ENCODE results near the gene RASGRF1.
"Not testable (repeated sequence)": the region's sequence is repeated elsewhere in the genome, so short reads cannot be mapped to it uniquely, and the experiment has no call there.

Gene RASGRF1, protein sequence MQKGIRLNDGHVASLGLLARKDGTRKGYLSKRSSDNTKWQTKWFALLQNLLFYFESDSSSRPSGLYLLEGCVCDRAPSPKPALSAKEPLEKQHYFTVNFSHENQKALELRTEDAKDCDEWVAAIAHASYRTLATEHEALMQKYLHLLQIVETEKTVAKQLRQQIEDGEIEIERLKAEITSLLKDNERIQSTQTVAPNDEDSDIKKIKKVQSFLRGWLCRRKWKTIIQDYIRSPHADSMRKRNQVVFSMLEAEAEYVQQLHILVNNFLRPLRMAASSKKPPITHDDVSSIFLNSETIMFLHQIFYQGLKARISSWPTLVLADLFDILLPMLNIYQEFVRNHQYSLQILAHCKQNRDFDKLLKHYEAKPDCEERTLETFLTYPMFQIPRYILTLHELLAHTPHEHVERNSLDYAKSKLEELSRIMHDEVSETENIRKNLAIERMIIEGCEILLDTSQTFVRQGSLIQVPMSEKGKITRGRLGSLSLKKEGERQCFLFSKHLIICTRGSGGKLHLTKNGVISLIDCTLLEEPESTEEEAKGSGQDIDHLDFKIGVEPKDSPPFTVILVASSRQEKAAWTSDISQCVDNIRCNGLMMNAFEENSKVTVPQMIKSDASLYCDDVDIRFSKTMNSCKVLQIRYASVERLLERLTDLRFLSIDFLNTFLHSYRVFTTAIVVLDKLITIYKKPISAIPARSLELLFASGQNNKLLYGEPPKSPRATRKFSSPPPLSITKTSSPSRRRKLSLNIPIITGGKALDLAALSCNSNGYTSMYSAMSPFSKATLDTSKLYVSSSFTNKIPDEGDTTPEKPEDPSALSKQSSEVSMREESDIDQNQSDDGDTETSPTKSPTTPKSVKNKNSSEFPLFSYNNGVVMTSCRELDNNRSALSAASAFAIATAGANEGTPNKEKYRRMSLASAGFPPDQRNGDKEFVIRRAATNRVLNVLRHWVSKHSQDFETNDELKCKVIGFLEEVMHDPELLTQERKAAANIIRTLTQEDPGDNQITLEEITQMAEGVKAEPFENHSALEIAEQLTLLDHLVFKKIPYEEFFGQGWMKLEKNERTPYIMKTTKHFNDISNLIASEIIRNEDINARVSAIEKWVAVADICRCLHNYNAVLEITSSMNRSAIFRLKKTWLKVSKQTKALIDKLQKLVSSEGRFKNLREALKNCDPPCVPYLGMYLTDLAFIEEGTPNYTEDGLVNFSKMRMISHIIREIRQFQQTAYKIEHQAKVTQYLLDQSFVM (N-terminal part only)

DNA sequence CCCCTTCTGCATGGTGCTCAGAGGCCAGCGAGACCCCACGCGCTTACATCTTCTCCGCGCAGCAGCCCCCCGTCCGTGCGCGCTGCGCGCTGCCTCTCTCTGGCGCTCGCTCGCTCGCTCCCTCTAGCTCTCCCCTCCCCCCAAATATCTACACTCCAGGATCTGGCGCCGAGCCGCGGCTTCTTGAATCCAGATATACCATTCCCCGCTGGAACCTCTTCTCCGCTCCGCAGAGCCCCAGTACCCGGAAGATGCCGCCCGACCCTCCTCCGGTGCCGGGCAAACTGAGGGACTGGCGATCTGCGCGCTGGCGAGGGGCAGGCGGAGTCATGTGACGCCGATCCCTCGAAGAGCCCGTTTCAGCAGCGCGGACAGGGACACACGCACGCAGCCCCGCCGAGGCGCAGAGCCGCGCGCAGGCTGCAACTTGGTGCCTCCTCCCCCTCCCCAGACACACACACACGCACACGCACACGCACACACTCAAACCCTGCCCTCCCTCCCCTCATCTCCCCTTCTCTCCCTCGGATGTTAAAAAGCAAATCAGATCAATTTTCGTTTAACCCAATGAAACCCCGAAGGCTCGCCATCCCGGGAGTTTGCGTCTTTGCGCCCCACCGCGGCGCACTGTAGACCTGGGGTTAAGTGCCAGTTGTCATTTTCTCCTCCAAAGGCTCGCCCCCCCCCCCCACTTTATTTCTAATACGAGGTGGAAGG lies at the start of gene RASGRF1:
Gene RASGRF1, minus strand, starts transcription at position 294 of the 717 bp plus-strand sequence. Its CDS starts 282 bp downstream, at position 12.
- peak; percentile 13 for DNase-seq

GRCh38 chr15:79136434-79137046 lies 46.0 kb upstream of the RASGRF1 start:
- DNase-seq = no peak

DNA sequence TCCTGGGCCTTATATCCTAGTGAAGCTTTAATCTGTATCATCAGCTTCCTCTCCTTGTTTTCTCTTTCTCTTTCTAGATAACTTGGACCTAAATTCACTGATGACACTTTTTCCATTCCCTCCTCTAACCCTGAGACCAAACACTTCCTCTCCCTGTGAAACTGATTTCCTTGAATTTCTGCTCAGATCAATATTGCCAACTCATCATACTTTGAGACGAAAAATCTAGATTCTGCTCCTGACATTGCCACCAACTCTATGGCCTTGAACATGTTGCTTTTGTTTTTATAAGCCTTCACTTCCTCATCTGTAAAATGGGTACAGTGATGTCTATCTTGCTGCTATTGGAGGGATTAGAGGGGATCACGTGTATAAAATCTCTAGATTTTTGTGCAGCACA lies 42.7 kb upstream of the RASGRF1 start:
- no peak for DNase-seq

- no peak for DNase-seq
These were observed 42.2 kb upstream of the RASGRF1 start for GRCh38 chr15:79132770-79133169.

DNA sequence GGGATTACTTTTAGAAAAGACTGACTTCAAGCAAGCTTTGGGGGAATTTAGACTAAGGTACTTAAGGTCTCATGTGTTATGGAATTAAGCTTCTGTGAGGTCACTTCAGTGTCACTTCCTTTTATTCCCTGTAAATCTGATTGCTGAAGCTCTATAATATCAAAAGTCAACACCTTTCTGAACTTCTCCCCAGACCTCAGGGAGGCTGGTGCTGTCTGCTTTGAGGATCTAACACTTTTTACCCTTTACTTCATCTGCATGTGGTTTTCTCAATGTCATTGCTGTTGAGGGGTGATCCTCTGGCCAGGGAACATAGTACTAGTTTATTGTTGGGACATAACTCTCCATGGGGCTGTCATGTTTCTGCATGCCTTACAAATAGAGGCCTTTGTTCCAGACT lies 41.8 kb upstream of the RASGRF1 start:
- no peak for DNase-seq

- DNase-seq = no peak
These were observed 40.1 kb upstream of the RASGRF1 start for GRCh38 chr15:79130535-79131130.

- DNase-seq = no peak
These were observed 38.7 kb upstream of the RASGRF1 start for GRCh38 chr15:79129235-79129634.

- no peak for DNase-seq
These were observed 38.0 kb upstream of the RASGRF1 start for GRCh38 chr15:79128556-79128955.

GRCh38 chr15:79124388-79124787 lies 33.8 kb upstream of the RASGRF1 start:
- DNase-seq = no peak

DNA sequence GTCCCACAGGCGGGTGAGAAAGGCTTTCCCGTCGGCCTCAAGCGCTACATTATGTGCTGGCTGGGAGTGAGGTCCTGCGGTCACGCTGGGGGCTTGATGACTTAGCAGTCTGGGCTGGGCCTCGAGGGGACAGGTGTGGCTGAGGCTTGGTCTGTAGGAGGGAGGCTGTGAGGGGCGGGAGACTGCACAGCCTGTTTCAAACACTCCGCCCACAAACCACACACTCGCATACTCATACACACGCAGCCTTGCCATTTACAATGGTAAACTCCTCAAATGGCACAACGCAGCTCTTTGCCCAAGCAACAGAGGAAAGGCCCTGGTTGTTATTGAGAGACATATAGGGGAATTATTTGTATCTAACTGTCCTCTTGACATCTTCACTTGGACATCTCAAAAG lies 32.4 kb upstream of the RASGRF1 start:
- no peak for DNase-seq

- no peak for DNase-seq
These were observed 31.8 kb upstream of the RASGRF1 start for GRCh38 chr15:79122391-79122790.

DNA sequence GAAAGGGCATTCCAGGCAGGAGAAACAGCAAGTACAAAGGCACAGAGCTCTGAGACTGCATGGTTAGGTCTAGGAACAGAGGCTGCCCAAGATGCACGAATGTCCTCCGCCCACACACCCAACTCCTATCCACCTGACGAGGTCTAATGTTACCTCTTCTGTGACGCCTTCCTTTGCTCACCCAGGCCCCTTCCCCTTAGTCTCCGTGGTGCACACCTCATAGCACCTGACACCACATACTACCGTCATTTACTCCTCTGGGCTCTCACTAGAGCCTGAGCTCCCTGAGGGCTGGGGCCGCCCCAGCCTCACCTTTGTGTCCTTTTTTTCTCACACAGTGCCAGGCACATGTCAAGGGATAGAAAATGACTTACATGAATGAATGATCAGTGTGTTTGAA lies 31.0 kb upstream of the RASGRF1 start:
- no peak for DNase-seq

DNA sequence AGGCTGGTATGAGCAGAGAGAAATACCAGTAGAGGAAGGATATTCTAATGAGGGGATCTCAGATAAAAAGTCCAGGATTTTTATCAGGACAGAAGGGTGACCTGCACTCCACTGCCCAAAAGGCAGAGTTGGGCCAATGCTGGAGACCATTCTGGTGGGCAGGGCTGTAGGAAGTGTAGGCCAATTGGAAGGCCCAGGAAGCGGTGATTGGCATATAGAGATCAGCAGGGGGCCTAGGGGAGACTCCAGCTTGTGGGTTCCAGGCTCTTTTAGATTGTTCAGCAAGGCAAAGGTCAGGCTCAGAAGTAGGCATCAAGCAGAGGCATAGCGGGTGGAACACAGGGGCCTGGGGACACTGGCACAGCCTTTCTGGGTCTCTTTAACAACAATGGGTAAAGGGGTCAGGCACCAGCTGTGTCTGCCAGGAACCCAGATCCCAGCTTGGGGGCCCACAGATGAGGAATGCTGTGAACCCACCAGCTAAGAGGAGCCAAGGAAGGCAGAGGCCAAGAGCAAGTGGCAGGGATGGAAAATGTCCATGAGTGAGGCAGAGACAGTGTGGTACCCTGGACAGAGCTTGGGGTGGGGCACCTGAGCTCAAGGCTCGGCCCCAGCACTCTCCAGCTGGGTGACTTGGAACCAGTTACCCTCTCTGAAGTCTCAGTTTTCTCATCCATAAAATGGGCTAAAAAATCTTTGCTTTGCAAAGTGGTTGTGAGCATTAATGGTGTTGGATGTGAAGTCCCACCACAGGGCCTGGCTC lies 27.0 kb upstream of the RASGRF1 start:
- DNase-seq = no peak

DNA sequence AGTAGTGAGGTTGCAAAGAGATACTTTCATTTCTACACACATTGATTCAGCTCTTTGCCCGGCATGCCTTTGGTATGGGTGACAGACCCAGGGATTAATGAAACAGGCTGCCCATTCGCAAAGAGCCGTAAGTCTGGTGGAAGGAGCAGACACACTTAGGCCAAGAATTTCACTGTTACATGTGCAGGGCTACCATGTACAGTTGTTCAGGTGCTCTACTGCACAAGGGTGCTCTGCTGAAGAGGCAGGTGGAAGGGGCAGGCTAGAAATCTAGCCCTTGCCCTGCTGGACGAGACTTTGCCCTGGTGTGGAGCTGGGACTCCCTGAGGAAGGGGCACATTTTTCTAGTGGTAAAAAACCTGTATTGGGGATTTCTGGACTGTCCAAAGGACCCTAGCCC lies 26.2 kb upstream of the RASGRF1 start:
- DNase-seq = no peak

- DNase-seq = no peak
These were observed 25.5 kb upstream of the RASGRF1 start for GRCh38 chr15:79115986-79116665.

- DNase-seq = no peak
These were observed 23.3 kb upstream of the RASGRF1 start for GRCh38 chr15:79113831-79114230.

- not testable (repeated sequence) for DNase-seq
These were observed 20.8 kb upstream of the RASGRF1 start for GRCh38 chr15:79111404-79111803.

DNA sequence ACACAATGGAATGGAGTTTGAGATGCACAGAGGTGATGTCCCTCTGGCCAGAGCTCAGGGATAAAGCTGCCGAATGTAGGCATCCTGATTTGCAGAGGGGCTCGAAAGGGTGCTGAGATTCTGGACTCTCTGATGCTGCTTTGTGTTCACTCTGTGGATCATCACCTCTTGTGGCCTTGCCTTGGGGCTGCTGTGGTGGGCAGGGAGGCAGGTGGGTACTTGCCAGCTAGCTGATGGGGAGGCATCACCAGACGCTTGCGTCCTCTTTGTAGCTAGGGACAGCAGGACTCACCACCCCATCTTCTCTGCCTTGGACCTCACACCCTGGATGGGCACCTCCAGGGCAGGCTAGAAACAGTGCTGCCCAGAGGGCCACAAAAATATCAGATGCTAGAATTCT lies 14.6 kb upstream of the RASGRF1 start:
- DNase-seq = no peak

- DNase-seq = no peak
These were observed 12.0 kb upstream of the RASGRF1 start for GRCh38 chr15:79102595-79102994.

All from DMS79 treated with DMSO at 0.1 percent for 48 hours (cell line).